Fibroblast of peridontal ligament (primary cell): ENCODE results near the gene AKT1S1.

Experiments
- DNase-seq: peaks from one replicate; pipeline ENCODE4 v3.0.0-alpha.2; 2010; ENCODE audit errors: extremely low read depth

AKT1S1 gene

GRCh38 chr19:49869009-49869483, 8.1 kb downstream of the AKT1S1 start:
- no peak for DNase-seq

DNA sequence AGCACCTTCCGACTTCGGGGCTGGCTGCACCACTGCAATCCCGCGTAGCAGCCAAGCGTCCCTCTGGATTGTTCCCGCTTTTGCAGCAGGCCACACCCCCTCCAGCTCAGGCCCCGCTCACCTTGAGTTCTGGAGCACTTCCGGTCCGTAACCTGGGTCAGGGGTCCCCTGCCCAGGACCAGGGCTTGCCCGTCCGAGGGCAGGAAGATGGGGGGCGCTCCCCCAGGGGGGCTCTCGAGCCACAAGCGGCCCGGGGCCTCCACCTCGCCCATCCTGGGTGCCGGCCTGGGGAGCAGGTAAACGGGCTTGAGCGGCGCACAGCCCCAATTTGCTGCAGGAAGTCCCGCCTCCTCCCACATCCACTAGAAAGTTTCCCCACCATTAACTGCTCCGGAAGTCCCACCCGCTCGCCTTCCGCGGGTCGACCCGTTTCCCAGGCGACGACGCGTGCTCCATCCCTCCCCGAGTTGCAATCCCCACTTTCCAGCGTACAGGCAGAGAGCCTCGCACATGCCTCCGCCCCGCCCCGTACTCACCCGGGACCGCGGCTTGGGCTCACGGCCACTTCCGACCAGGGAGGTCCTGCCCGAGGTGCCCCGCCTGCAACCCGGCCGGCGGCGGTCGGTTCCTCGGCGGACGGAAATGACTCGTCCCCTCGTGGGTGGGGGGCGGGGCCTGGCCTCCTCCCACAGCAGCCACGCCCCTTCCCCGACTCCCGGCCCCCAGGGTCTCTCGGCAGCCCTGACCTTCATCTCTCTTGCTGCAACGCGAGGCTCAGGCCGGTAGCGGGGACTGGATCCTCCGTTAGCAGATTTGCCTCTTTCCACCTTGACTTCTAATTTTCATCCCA, 10.0 kb downstream of the AKT1S1 start, which contains the start of gene PNKP:
TSS of gene PNKP (minus strand) at position 644 of the 850 bp plus-strand sequence. CDS start at position 272, 372 bp downstream.
- peak; percentile 87 for DNase-seq

DNA sequence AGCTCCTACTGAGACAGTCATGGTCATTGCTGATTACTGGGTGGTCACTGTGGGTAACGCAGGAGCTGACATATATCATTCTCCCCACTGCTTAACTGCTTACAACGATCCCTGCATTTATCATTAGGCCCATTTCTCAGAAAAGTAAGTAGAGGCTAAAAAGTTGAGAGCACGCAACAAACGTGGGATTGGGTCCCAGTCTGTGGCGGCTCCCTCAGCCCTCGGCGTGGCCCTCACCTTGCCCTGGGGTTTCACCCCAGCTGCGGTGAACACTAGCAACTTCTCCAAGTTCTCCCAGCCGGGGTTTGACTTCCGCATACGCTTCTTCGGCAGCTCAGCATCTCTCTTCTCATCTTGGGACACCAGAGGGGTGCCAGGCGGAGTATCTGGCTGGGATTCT, 12.3 kb downstream of the AKT1S1 start:
- DNase-seq: no peak

GRCh38 chr19:49863935-49864320, 13.2 kb downstream of the AKT1S1 start:
- DNase-seq: no peak

- DNase-seq: no peak
Measured at GRCh38 chr19:49863254-49863934, 13.8 kb downstream of the AKT1S1 start.

DNA sequence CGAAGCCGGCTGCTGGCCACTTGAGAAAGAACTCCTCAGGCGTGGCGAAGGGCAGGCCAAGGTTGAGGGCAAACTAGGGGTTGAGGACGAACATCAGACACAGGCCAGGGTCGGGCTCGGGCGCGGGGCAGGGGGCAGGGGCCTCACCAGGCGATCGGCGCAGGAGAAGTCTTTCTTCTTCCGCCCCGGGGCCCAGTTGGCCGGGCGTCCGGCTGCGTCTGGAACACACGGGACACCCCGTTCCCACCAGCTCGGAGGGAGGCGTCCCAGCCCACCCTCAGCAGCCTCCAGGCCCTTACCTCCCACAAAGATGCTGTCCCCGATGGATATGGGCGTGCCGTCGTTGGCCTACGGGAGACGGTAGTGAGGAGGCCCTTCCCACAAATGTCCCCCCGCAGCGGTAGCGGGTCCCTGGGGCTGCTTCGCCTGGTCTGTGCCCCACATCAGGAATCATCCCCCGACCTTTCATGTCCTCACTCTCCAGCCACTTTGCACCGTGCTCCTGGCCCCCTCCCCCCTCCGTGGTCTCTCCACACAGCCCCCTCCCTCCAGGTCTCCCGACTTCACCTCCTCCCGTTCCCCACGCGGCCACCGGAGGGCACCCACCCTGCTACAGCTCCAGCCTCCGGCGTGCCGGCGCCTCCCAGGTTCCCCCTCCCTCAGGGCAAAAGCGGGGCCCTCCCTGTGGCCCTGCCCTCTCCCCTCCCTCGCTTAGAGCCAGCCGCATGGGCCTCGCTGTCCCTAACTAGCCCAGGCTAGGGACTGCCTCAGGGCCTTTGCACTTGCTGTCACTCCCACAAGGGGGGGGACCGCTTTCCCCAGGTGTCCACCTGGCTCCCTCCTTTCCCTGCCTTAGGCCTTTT, 14.5 kb downstream of the AKT1S1 start:
- DNase-seq: no peak

DNA sequence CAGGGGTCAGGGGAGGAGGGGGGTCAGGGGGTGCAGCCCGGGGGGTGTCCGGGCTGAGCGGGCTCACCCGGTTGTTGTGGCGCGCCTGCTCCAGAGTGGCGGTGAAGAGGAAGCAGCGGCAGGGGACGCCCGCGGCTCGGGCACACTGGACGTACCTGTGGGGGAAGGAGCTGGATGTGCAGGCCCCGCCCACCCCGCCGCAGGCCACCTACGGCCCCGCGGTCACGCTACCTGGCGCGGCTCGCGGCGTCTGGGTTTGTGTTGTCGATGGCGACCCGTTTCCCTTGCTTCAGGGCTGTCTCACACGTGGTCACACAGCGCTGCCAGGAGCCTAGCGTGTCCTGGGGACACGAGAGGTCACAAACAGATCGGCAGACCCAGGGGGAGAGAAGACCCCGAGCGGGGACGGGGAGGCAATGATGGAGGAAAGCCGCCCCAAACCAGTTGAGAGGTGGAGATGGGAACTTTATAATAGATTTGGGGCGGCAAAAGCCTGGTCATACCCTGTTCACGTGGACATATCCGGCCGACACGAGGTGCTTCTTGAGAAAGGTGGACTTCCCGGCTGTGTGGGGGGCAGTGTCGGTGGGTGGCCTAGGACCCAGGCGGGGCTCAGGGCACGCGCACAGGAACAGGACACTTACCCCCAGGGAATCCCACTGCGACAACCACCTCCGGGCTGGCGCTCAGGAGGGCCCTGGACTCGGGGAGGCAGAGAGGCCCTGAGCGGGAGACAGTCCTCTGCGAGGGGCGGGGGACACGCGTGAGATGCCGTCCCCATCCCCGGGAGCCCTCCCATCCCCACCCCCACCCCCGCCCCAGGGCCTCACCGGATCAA, 15.4 kb downstream of the AKT1S1 start:
- no peak for DNase-seq

GRCh38 chr19:49861107-49861506, 16.0 kb downstream of the AKT1S1 start:
- DNase-seq: no peak

- DNase-seq: no peak
Measured at GRCh38 chr19:49860336-49861102, 16.6 kb downstream of the AKT1S1 start.

- DNase-seq: no peak
Measured at GRCh38 chr19:49859682-49860335, 17.3 kb downstream of the AKT1S1 start.

DNA sequence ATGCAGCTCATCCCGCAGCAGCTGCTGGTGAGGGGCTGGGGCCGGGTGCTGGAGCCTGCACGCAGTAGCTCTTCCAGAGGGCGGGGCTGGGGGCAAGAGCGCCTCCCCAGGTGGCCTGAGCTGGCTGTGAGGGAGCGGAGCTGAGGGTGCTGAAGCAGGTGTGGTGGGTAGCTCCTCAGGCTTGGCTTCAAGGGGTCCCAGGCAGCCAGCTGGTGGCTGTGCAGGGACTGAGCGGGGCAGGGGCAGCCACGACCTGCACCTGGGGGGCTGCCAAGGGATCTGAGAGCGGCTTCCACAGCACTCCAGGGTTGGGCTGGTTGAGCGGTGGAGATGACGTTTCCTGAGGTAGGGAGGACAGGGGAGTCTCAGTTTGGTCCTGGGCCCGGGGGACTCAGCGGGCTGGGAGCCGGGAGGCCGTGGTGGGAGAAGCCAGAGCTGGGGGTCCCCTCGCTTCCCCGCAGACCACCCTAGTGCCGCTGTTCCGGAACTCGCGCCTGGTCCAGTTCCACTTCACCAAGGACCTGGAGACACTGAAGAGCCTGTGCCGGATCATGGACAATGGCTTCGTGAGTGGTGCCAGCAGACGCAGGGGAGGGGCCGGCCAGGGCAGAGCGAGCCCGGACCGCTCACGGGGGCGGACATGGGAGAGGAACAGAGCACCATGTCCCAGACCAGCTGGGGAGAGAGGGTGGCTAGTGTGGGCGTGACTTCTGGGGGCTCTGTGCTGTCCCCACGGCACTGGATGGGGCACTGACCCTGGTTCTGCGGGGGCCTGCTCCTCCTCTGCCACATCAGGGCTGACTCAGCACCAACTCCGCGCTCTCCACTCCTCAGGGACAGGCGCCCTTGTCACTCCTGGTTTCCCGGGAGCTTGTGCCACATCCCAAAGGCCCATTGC, 18.8 kb downstream of the AKT1S1 start:
- DNase-seq: no peak

GRCh38 chr19:49857838-49858087, 19.4 kb downstream of the AKT1S1 start:
- DNase-seq: no peak

- DNase-seq: no peak
Measured at GRCh38 chr19:49857061-49857837, 19.9 kb downstream of the AKT1S1 start.

DNA sequence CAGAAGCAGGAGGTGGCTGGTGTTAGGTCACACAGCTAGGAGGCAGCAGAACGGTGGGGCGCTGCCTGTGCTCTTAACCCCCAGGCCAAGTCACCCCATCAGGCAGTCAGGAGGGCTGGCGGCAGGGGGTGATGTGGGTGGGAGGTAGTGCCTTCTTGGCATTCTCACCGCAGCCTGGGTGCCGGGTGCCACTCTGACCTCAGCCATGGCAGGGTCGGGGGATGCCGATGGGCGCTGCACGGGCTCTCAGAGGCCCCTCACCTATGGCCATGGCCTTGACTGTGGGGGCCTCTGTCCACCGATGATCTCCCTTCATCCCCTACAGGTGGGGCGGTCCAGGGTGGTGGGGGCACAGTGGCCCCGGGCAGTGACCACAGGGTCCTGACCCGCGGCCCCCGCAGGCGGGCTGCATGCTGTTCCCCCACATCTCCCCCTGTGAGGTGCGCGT, 20.6 kb downstream of the AKT1S1 start:
- no peak for DNase-seq

DNA sequence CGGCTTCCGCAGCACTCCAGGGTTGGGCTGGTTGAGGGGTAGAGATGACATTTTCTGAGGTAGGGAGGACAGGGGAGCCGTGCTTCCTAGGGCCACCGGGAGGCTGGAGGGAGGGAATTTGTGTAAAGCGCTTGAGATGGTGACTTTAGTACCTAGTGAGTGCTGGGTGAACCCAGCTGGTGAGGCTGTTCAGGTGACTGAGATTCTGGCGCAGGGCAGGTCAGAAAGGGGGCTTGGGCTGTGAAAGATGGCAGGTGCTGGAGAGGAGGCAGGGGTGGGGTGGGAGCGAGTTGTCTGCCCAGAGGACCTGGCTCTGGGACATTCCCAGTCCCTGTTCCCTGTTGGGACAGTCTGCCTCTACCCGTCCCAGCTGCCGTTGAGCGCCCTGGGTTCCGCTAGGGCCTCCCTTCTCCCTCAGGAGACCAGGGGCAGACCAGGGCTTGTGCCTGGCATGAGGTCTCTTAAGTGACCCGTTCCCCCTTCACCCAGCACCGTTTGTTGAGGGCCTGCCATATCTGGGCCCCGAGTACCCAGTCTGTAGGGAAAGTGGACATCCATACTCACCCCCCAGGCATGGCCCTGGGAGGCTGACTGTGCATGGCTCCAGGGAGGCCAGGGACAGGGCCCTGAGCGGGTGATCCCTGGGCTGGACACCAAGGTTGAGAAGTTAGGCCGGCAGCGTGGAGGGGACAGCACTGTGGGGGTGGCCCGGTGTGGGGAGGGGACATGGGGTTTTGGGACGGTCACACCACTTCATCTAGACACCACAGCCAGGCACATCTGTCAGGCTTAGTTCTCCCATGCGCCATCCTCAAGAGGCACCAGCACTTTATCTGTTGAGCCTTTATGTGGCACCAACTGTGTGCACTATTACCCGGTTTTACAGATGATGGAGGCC, 21.2 kb downstream of the AKT1S1 start:
- DNase-seq: no peak

DNA sequence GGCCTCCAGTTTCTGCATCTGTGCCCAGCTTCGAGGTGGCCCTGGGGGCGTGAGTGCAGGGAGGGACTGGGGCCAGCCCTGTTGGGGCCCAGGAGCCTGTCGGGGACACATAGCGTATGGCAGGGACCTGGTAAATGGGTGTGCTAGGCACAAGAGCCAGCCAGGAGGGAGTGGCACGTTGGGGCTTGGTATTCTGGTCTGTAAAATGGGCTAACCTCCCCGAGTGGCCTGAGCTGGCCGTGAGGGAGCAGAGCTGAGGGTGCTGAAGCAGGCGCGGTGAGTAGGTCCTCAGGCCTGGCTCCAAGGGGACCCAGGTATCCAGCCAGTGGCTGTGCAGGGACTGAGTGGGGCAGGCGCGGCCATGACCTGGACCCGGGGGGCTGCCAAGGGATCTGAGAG, 21.9 kb downstream of the AKT1S1 start:
- DNase-seq: no peak
